Type B pancreatic cell (in vitro differentiated cells): Measurements from ENCODE around the gene CD52. TPM values are rescaled to one million over a fixed set of nuclear protein-coding genes. Genes with fewer than 3 reads are reported as not detected.
"Not testable (repeated sequence)": the region's sequence is repeated elsewhere in the genome, so short reads cannot be mapped to it uniquely, and the experiment has no call there.

Source experiments
- DNase-seq: peaks from one replicate; pipeline ENCODE4 v3.0.0; 2021; ENCODE audit warnings: mixed read lengths; ENCODE audit not compliant: unreplicated experiment; ENCODE audit errors: extremely low spot score
- H3K27ac Mint-ChIP-seq: 2 replicates; pipeline ENCODE4 v1.8.0; 2021; ENCODE audit warnings: mild to moderate bottlenecking, mixed read lengths
- H3K27me3 Mint-ChIP-seq: 2 replicates; pipeline ENCODE4 v1.8.0; 2021; ENCODE audit warnings: mixed read lengths
- H3K36me3 Mint-ChIP-seq: 2 replicates; pipeline ENCODE4 v1.8.0; 2021; ENCODE audit warnings: mixed read lengths
- H3K4me1 Mint-ChIP-seq: one replicate; pipeline ENCODE4 v1.8.0; 2021; ENCODE audit warnings: mixed read lengths; ENCODE audit not compliant: unreplicated experiment
- H3K4me3 Mint-ChIP-seq: 2 replicates; pipeline ENCODE4 v1.8.0; 2021; ENCODE audit warnings: mild to moderate bottlenecking, mixed read lengths
- H3K9me3 Mint-ChIP-seq: 2 replicates; pipeline ENCODE4 v1.8.0; 2021; ENCODE audit warnings: mixed read lengths
- CTCF ChIP-seq: fragments of 200-600 bp; sonication (generic); conservative IDR thresholded peaks from 2 replicates; pipeline ENCODE4 v1.5.0; 2021; ENCODE audit warnings: antibody characterized with exemption, mild to moderate bottlenecking
- total RNA-seq: library from RNA; stranded (reverse); gene quantifications from 2 replicates; pipeline ENCODE4 v1.2.1, GENCODE V29; 2021; ENCODE audit warnings: low replicate concordance

Gene CD52
- total RNA-seq, 1 donor from 2014 or later: 0.75 TPM

- DNase-seq: no peak
- Mint-ChIP-seq H3K27ac (no peak overlapping the region), H3K4me1 (peaks cover 21% of the 10 kb centered on the region), H3K36me3 (peaks cover 3% of the 10 kb centered on the region), H3K27me3 (peaks cover 3% of the 10 kb centered on the region), H3K9me3 (no peaks in the 10 kb centered on the region), H3K4me3 (no peak overlapping the region)
- TF ChIP-seq CTCF: no peak
Measured at GRCh38 chr1:26322042-26322331, 4.2 kb downstream of the CD52 start.

DNA sequence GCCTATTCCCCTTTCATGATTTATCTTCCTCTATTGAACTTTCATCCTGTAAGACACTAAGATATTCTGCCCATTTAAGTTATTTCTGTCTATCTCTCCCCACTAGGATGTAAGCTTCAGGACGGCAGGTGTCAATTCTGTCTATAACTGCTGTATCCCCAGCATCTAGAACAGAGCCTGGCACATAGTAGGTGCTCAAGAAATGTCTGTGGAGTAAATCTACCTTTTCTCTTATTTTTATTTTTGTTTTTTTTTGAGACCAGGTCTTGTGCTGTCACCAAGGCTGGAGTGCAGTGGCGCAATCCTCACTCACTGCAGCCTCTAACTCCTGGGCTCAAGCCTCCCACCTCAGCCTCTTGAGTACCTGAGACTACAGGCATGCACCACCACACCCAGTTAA lies 5.6 kb downstream of the CD52 start:
- Mint-ChIP-seq H3K27ac (no peak overlapping the region), H3K36me3 (peaks cover 3% of the 10 kb centered on the region), H3K27me3 (peaks cover 3% of the 10 kb centered on the region), H3K4me1 (peaks cover 7% of the 10 kb centered on the region), H3K4me3 (no peak overlapping the region), H3K9me3 (no peaks in the 10 kb centered on the region)
- no peak for TF ChIP-seq CTCF
- no peak for DNase-seq

- peaks cover 6% of the 10 kb centered on the region for H3K4me1 Mint-ChIP-seq
Measured at GRCh38 chr1:26324550-26324949, 6.8 kb downstream of the CD52 start.

DNA sequence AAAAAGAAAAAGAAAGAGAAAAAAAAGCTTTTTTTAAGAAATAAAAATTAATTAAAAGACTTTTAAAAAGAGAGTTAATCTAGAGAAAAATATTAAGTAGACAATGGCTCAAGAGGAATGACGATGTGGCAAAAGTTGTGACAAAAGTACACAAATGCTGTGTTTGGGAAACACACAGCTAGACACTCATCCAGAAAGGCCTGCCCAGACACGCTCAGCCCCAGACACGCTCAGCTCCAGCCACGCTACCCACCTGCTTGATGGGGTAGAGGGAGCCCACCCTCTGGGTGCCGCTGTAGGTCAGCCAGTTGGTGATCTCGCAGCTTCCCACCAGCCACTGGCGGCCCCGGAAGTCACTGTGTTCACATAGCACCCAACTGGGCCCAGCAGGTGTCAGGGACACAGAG lies 10.2 kb downstream of the CD52 start:
- DNase-seq: no peak
- Mint-ChIP-seq H3K4me3 (no peak overlapping the region), H3K36me3 (peaks cover 3% of the 10 kb centered on the region), H3K27ac (no peak overlapping the region), H3K4me1 (no peaks in the 10 kb centered on the region), H3K9me3 (no peaks in the 10 kb centered on the region), H3K27me3 (no peaks in the 10 kb centered on the region)
- no peak for TF ChIP-seq CTCF

More at GRCh38 chr1:26324550-26324949, 6.8 kb downstream of the CD52 start:
- TF ChIP-seq CTCF: no peak
- DNase-seq: no peak
- Mint-ChIP-seq H3K4me3 (no peak overlapping the region), H3K36me3 (peaks cover 3% of the 10 kb centered on the region), H3K27me3 (peaks cover 3% of the 10 kb centered on the region), H3K9me3 (no peaks in the 10 kb centered on the region), H3K27ac (no peak overlapping the region)

- no peaks in the 10 kb centered on the region for H3K27me3 Mint-ChIP-seq
- H3K4me1 Mint-ChIP-seq: no peaks in the 10 kb centered on the region
- no peak for TF ChIP-seq CTCF
- H3K36me3 Mint-ChIP-seq: peaks cover 3% of the 10 kb centered on the region
- no peak overlapping the region for H3K4me3 Mint-ChIP-seq
- no peak overlapping the region for H3K27ac Mint-ChIP-seq
- H3K9me3 Mint-ChIP-seq: no peaks in the 10 kb centered on the region
- DNase-seq: no peak
Measured at GRCh38 chr1:26328597-26328996, 10.8 kb downstream of the CD52 start.

- not testable (repeated sequence) for DNase-seq, H3K27ac Mint-ChIP-seq, H3K4me3 Mint-ChIP-seq, H3K9me3 Mint-ChIP-seq, H3K36me3 Mint-ChIP-seq, H3K27me3 Mint-ChIP-seq, H3K4me1 Mint-ChIP-seq
Measured at GRCh38 chr1:26329380-26329779, 11.6 kb downstream of the CD52 start.
